A673 (cell line): ENCODE results near the gene UAP1. TPM values are rescaled to one million over a fixed set of nuclear protein-coding genes. Genes with fewer than 3 reads are reported as not detected.

Source experiments
- BruUV-seq: library from RNA; stranded (reverse); fragments of 400-500 nt; replicated peaks from 2 replicates; lab custom pipeline; 2021; lab: Mats Ljungman, UMichigan
- CTCF ChIA-PET: fragments of 300-600 bp; sonication (Branson Sonifier 250); formaldehyde crosslinking; loops from one replicate; lab custom pipeline; 2022; ENCODE audit warnings: antibody characterized with exemption; lab: Charles Lee
- POLR2A ChIA-PET: fragments of 300-600 bp; sonication (Branson Sonifier 250); formaldehyde crosslinking; loops from one replicate; lab custom pipeline; 2022; ENCODE audit warnings: antibody characterized with exemption; ENCODE audit not compliant: low non-redundant PET; lab: Charles Lee
- DNase-seq: peaks from one replicate; pipeline ENCODE4 v3.0.0-alpha.2; 2015; ENCODE audit warnings: low spot score
- H3K27ac ChIP-seq: fragments of 200-600 bp; sonication (generic); 2 replicates; pipeline ENCODE4 v1.5.1; 2016; ENCODE audit warnings: mixed run types, low read depth, mild to moderate bottlenecking, mixed read lengths, antibody characterized with exemption, low read length; ENCODE audit not compliant: poor library complexity, severe bottlenecking
- H3K27me3 ChIP-seq: fragments of 200-600 bp; sonication (generic); replicated peaks from 2 replicates; pipeline ENCODE4 v1.6.1; 2017; ENCODE audit warnings: mixed run types, low read depth, mild to moderate bottlenecking, mixed read lengths, antibody characterized with exemption, low read length; ENCODE audit not compliant: insufficient read depth, poor library complexity
- H3K36me3 ChIP-seq: fragments of 200-600 bp; sonication (generic); 2 replicates; pipeline ENCODE4 v1.6.1; 2016; ENCODE audit warnings: mixed run types, mild to moderate bottlenecking, mixed read lengths, antibody characterized with exemption, low read length; ENCODE audit not compliant: insufficient read depth, poor library complexity, severe bottlenecking
- H3K4me1 ChIP-seq: fragments of 200-600 bp; sonication (generic); 2 replicates; pipeline ENCODE4 v1.6.1; 2017; ENCODE audit warnings: mixed run types, mild to moderate bottlenecking, mixed read lengths, antibody characterized with exemption, low read length; ENCODE audit not compliant: insufficient read depth, poor library complexity, severe bottlenecking
- H3K4me3 ChIP-seq: fragments of 200-600 bp; sonication (generic); 2 replicates; pipeline ENCODE4 v1.5.1; 2016; ENCODE audit warnings: low read depth, mixed run types, mild to moderate bottlenecking, mixed read lengths, low read length; ENCODE audit not compliant: poor library complexity, severe bottlenecking
- H3K9me3 ChIP-seq: fragments of 200-600 bp; sonication (generic); 2 replicates; pipeline ENCODE4 v1.6.1; 2016; ENCODE audit warnings: mixed run types, low read depth, mild to moderate bottlenecking, mixed read lengths, antibody characterized with exemption, low read length; ENCODE audit not compliant: poor library complexity, severe bottlenecking
- EZH2 ChIP-seq: fragments of 200-600 bp; sonication (generic); IDR thresholded peaks from 2 replicates; pipeline ENCODE4 v1.6.1; 2017; ENCODE audit warnings: borderline replicate concordance, low read depth, mild to moderate bottlenecking, mixed read lengths, antibody characterized with exemption, low read length; ENCODE audit not compliant: poor library complexity, severe bottlenecking
- intact Hi-C: fragments of 100-400 bp; cut with micrococcal nuclease; formaldehyde crosslinking; loops from one replicate; pipeline ENCODE4 v1.10.0; 2022; ENCODE audit not compliant: unreplicated experiment
- total RNA-seq: library from RNA; stranded (reverse); gene quantifications from 2 replicates; pipeline ENCODE4 v1.2.3, GENCODE V29; 2021
- TF ChIP-seq, protein P1 (sequence below): fragments of 300-800, 200-600 bp; sonication (generic); conservative IDR thresholded peaks from 2 replicates; pipeline ENCODE4 v1.5.1; 2017; ENCODE audit warnings: low read depth, mild to moderate bottlenecking, antibody characterized with exemption, low read length, moderate library complexity, mixed read lengths

UAP1 gene
- total RNA-seq, 1 experiment from 2014 or later = 152 TPM

DNA sequence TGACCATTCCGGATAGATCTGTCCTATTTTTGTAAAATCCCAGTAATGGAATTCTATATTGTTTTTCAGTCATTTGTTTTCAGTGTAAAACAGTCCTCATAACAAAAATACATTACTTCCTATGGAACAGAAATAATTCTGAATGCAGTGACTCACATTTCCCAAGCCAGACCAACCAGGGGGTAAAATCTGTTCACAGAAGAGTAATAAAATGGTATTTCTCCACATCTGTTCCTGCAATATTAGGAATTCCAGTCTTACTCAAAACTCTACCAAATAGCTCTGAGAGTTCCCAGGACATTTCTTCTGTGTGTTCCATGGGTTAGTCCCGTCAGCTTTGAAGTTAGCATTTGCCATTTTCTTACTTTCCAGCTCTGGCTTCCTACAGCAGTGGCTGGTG is 68.1 kb downstream of the UAP1 start:
- H3K4me1 ChIP-seq = peaks cover 46% of the 10 kb centered on the region
- no peaks in the 10 kb centered on the region for H3K36me3 ChIP-seq
- no peak overlapping the region for H3K4me3 ChIP-seq
- H3K27me3 ChIP-seq = no peaks in the 10 kb centered on the region
- H3K9me3 ChIP-seq = no peaks in the 10 kb centered on the region
- TF ChIP-seq, protein P1, sequence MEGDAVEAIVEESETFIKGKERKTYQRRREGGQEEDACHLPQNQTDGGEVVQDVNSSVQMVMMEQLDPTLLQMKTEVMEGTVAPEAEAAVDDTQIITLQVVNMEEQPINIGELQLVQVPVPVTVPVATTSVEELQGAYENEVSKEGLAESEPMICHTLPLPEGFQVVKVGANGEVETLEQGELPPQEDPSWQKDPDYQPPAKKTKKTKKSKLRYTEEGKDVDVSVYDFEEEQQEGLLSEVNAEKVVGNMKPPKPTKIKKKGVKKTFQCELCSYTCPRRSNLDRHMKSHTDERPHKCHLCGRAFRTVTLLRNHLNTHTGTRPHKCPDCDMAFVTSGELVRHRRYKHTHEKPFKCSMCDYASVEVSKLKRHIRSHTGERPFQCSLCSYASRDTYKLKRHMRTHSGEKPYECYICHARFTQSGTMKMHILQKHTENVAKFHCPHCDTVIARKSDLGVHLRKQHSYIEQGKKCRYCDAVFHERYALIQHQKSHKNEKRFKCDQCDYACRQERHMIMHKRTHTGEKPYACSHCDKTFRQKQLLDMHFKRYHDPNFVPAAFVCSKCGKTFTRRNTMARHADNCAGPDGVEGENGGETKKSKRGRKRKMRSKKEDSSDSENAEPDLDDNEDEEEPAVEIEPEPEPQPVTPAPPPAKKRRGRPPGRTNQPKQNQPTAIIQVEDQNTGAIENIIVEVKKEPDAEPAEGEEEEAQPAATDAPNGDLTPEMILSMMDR = no peak
- TF ChIP-seq EZH2 = no peak
- ChIA-PET CTCF (no interaction called here), POLR2A (interaction anchor here (0.6 kb wide), 1 partner anchor 25 kb away, joined by 3 read pairs; no protein-coding TSS in a partner anchor)
- intact Hi-C loops = no loop called here
- peak; percentile 34 for DNase-seq
- no TSS peak for BruUV-seq
- H3K27ac ChIP-seq = peak overlapping the region; percentile 89

DNA sequence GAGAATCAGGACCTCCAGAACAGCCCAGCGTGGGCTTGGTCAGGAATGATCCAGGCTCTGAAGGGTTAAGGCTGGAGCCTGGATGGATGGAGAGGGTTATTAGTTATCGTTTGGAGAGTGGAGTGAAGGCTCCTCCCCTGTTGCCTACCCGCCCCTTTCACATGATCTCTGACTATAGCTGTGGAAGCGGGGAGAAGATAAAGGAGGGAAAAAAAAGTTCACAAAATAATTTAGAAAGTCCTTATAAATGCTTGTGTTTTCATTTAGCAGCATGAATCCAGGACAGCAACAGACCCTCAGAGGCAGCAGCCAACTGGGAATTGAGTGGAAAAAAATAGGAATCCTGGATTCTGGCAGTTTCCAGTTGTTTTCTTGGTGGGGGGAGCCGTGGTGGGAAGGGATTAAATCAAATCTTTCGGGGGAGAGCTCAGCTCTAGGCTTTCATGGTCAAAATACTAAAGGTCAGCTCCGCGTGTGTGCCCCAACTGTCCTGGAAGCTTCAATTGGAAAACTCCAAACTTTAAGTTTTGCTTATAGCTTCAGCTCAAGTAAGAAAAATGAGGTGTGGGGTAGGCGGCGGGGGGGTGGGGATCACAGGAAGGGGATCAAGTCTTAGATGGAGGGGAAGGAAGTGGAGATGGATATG is 70.1 kb downstream of the UAP1 start:
- peak overlapping the region; percentile 89 for H3K27ac ChIP-seq
- H3K4me1 ChIP-seq = peaks cover 51% of the 10 kb centered on the region
- H3K4me3 ChIP-seq = peak overlapping the region; percentile 71
- no peak for TF ChIP-seq EZH2
- TF ChIP-seq, protein P1 = no peak
- intact Hi-C loops = loop anchor here (2.0 kb wide), 1 partner anchor 31 kb away; no protein-coding TSS in a partner anchor
- POLR2A ChIA-PET = interaction anchor here (0.5 to 1.2 kb wide), 5 partner anchors 31 to 1531 kb away, joined by 3 to 10 read pairs (median 4); no protein-coding TSS in a partner anchor
- no peaks in the 10 kb centered on the region for H3K9me3 ChIP-seq
- H3K36me3 ChIP-seq = no peaks in the 10 kb centered on the region
- DNase-seq = peak; percentile 89
- no peaks in the 10 kb centered on the region for H3K27me3 ChIP-seq
- BruUV-seq = TSS peak; percentile 84
- CTCF ChIA-PET = interaction anchor here (0.6 to 1.4 kb wide), 5 partner anchors 18 to 380 kb away, joined by 4 to 10 read pairs (median 6); no protein-coding TSS in a partner anchor

DNA sequence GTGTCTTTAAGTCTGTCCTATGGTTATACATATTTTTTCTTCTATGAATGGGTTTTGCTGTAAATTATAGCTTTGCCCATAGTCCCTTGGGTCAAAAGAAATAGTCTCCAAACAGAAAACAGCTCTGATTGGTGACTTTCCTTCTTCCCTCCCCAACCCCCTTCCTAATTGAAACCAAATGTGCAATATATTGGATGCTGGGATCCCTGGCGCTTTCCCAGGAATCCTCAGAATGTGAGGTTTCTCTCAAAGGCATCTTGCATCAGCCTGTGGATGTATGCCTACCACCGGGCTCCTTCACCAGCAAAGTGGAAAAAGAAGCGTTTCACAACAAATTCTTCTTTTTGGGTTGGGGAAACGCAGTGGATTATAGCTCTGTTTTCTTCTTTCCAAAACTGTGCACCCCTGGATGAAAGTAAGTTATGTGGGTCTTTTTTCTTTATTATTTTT is 70.7 kb downstream of the UAP1 start, which contains the start of gene DDR2:
TSS of gene DDR2 (plus strand) at position 248 of the 450 bp plus-strand sequence. CDS start 86,600 bp downstream, outside the sequence.
- Histone ChIP-seq H3K4me3 (peak within 1 kb of the TSS; percentile 71), H3K27me3 (no peaks in the 10 kb centered on the region), H3K27ac (peak within 1 kb of the TSS; percentile 89), H3K9me3 (no peaks in the 10 kb centered on the region), H3K36me3 (no peaks in the 10 kb centered on the region), H3K4me1 (peaks cover 49% of the 10 kb centered on the region)
- TF ChIP-seq, protein P1 = no peak
- TF ChIP-seq EZH2 = no peak
- ChIA-PET CTCF (interaction anchor here (1.4 kb wide), 1 partner anchor 18 kb away, joined by 6 read pairs; no protein-coding TSS in a partner anchor), POLR2A (interaction anchor here (0.5 to 1.2 kb wide), 6 partner anchors 27 to 1531 kb away, joined by 3 to 5 read pairs (median 4); no protein-coding TSS in a partner anchor)
- intact Hi-C loops = loop anchor here (2.0 kb wide), 1 partner anchor 31 kb away; no protein-coding TSS in a partner anchor
- DNase-seq = peak; percentile 93
- no TSS peak for BruUV-seq
